Ovary (tissue), 3 donors: ENCODE data around the gene ADD2.

Experiments
- CTCF ChIP-seq, 3 donors: fragments of 450-650 bp in 2 of 3; fragments of 200-600 bp in 1 of 3; IDR thresholded peaks; one replicate each; pipeline versions ENCODE4 v1.5.1 to v1.8.0; 2016 to 2022; ENCODE audit warnings: antibody characterized with exemption in 3 of 3, mild to moderate bottlenecking in 1 of 3
- EP300 ChIP-seq: sonication (generic); formaldehyde crosslinking; IDR thresholded peaks from one replicate; pipeline ENCODE4 v1.6.1; 2017; ENCODE audit warnings: antibody characterized with exemption
- donor health status: DM: no; HTN: no; CAD: no.

- TF ChIP-seq EP300 (no peak), CTCF (IDR thresholded peaks at IDR 0.05) (no peak)
Measured at GRCh38 chr2:70769450-70769849, 1.4 kb upstream of the ADD2 start.
